Hepatic stellate cell (primary cell): ENCODE data around the gene NIPBL.
"Not testable (repeated sequence)": the region's sequence is repeated elsewhere in the genome, so short reads cannot be mapped to it uniquely, and the experiment has no call there.

Experiments used
- DNase-seq: peaks from one replicate; pipeline ENCODE4 v3.0.0; 2011; ENCODE audit warnings: low spot score

Gene NIPBL

GRCh38 chr5:37028910-37029309, 152.3 kb downstream of the NIPBL start:
- DNase-seq, result no peak

DNA sequence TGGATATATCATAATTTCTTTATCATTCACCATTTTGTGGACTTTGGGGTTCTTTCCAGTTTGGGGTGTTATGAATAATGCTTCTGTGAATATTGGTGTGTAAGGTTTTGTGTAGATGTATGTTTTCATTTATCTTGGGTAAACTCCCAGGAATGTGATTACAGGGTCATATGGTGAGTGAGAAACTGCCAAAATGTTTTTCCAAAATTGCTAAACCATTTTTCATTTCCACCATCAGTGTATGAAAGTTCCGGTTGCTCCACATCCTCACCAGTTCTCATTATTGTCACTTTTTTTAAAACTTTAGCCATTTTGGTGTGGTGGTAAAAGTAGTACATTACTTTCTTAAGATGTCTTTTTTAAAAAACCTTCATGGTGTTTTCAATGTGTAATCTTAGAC, 152.9 kb downstream of the NIPBL start:
- DNase-seq, result no peak

DNA sequence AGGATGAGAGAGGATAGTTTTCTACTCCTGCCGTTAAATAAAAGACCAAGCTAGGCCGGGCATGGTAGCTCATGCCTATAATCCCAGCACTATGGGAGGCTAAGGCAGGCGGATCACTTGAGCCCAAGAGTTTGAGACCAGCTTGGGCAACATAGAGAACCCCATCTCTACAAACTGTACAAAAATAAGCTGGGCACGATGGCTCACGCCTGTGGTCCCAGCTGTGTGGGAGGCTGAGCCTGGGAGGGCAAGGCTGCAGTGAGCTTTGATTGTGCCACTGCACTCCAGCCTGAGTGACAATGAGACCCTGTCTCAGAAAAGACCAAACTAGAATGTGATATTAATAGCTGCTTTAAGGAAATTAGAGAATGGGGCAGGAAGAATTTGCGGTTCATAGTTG, 158.4 kb downstream of the NIPBL start:
- no peak for DNase-seq

DNA sequence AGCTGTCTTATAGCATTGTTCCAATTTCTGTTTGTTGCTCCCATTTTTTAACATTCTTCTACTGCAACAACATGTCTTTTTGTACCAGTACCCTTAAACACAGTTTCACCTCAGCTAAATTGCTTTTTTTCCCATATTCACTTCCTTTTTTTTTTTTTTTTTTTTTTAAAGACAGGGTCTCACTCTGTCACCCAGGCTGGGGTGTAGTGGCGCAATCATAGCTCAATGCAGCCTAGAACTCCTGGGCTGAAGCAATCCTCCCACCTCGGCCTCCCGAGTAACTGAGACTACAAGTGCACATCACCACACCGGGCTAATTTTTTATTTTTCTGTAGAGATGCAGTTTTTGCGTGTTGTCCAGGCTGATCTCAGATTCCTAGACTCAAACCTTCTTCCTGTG, 161.3 kb downstream of the NIPBL start:
- DNase-seq, result no peak

GRCh38 chr5:37039824-37040223, 163.3 kb downstream of the NIPBL start:
- no peak for DNase-seq

DNA sequence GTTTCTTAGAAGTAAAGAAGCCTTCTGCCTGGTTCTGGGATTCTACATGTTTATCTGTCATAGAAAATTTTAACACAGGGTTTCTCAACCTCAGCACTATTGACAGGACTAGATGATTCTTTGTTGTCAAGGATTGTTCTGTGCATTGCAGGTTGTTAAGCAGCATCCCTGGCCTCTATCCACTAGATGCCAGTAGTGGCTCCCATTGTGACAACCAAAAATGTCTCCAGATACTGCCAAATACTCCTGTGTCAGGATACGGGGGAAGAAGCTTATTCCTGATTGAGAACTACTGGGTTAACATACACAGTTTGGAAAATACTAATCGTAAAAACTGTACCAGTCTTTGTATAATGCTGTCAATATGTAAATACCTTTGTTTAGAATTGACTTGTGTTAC, 167.1 kb downstream of the NIPBL start:
- no peak for DNase-seq

DNA sequence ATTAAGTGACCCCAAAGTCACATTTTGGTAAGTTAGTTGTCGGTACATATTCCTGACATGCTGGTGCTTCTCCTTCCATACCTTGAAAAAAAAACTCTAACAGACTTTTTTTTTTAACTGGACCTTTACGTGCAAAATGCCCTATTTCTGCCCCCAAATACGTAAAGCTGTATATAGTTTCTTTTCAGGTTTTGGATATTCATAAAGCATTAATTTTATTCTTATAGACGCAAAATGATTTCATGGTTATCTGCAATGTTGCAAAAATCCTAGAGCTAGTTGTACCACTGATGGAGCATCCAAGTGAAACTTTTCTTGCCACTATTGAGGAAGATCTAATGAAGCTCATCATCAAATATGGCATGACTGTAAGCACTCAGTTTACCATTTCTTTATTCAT, 167.6 kb downstream of the NIPBL start:
- DNase-seq, result no peak

- no peak for DNase-seq
These were observed 169.1 kb downstream of the NIPBL start for GRCh38 chr5:37045703-37046102.

DNA sequence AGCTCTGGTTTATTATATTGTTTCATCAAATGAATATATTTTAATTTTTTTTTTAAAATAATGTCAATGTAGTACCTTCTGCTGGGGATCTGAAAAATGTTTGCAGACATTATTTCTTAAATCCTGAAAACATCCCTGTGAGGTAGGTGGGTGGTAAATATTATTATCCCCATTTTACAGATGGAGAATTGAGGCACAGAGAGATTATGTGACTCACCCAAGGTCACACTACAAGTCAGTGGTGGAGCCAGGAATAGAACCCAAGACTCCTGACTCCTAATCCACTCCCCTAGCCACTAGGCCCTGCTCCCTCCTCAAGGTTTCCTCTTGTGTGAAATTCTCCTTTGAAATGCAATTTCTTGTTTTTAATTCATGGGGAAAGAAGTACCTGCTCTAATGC, 171.4 kb downstream of the NIPBL start:
- no peak for DNase-seq

- DNase-seq, result no peak
These were observed 177.8 kb downstream of the NIPBL start for GRCh38 chr5:37054391-37054790.

DNA sequence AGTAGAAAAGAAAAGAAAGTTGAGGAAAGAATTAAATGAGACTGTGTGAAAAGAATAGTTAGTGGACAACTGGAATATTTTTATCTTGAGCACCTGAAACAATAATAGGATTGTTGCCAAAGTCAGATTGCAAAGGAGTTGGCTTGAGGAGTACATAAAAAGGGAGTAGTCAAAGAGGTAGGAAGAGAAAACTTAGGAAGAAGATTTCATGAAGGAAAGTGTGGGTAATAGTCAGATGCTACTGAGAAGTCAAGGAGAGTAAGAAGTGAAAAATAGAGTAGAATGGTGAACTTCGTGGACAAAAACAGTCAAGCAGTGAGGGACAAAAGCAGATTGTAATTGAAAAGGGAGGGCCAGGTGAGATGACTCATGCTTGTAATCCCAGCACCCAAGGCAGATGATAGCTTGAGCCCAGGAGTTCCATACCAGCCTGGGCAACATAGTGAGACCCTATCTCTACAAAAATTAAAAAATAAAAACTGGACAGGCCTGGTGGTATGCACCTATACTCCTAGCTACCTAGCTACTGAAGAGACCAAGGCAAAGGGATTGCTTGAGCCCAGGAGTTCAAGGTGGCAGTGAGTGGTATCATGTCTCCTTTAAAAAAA, 178.9 kb downstream of the NIPBL start:
- DNase-seq, result no peak

DNA sequence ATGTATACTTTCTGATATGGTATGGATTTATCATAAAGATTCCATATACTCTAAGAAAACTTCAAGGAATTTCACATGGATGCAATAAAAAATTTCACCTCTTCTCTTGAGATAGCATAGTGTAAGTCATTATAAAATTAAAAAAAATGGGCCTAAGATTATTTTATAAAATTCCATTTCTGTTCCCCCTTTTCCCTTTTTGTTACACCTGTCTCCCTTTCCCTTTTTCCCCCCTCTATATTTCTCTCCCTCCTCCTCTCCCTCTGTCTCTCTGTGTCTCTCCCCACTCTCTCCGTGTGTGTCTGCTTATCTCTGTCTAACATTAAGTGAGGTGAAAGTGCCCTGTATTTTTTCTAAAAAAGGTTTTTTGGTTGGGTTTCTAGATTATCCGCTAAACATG, 180.2 kb downstream of the NIPBL start:
- no peak for DNase-seq

GRCh38 chr5:37060030-37060429, 183.5 kb downstream of the NIPBL start:
- DNase-seq, result no peak

DNA sequence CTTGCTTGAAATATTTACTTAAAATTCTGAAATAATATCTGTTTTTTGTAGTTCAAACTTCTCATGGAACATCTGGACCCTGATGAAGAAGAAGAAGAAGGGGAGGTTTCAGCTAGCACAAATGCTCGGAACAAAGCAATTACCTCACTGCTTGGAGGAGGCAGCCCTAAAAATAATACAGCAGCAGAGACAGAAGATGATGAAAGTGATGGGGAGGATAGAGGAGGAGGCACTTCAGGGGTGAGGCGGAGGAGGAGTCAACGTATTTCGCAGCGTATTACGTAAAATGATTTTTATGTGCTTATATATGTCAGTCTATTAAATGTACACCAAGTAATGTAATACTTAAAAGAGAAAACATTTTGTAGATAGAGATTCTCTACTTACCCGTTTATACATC, 187.2 kb downstream of the NIPBL start:
- no peak for DNase-seq

DNA sequence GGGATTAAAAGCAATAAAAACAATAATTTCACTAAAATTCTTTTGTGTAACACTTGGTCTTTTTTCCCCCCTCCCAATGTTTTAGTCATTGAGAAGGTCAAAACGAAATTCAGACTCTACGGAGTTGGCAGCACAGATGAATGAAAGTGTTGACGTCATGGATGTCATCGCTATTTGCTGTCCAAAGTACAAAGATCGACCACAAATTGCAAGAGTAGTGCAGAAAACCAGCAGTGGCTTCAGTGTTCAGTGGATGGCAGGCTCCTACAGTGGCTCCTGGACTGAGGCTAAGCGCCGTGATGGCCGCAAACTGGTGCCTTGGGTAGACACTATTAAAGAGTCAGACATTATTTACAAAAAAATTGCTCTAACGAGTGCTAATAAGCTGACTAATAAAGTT, 187.9 kb downstream of the NIPBL start:
- DNase-seq, result no peak

- no peak for DNase-seq
These were observed 194.9 kb downstream of the NIPBL start for GRCh38 chr5:37071487-37071886.

- peak; percentile 17 for DNase-seq
These were observed 195.5 kb downstream of the NIPBL start for GRCh38 chr5:37071901-37072581.

- DNase-seq, result no peak
These were observed 198.9 kb downstream of the NIPBL start for GRCh38 chr5:37075399-37075950.

DNA sequence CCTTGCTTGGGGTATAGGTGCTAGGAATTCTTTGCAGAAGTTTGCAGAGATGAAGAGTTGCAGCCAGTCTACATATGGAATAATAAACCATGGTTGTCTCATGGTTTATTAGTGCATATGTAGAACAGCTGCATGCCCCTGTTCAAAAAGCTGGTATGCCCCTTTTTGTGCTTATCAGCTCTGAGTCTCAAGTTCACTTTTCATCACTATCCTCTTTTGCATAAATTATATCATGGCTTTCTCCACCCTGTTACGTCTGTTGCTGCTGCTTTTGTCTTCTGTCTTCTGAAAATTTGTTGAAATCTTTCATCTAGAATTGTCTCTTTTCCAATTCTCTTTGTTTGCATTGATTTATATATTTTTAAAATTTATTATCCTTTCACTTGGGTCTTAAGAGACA, 200.6 kb downstream of the NIPBL start:
- DNase-seq, result no peak

- DNase-seq, result no peak
These were observed 204.1 kb downstream of the NIPBL start for GRCh38 chr5:37080697-37081096.

- not testable (repeated sequence) for DNase-seq
These were observed 206.4 kb downstream of the NIPBL start for GRCh38 chr5:37082977-37083376.

GRCh38 chr5:37086026-37086425, 209.5 kb downstream of the NIPBL start:
- DNase-seq, result not testable (repeated sequence)

GRCh38 chr5:37086466-37087173, 210.1 kb downstream of the NIPBL start:
- DNase-seq, result no peak
